ENCODE data around the gene SFXN1. TPM values are rescaled to one million over a fixed set of nuclear protein-coding genes. Genes with fewer than 3 reads are reported as not detected.
A peak's percentile ranks its signal among the peaks of the same experiment; 100 is the strongest.
"Not testable (repeated sequence)": the region's sequence is repeated elsewhere in the genome, so short reads cannot be mapped to it uniquely, and the experiment has no call there.

The SFXN1 gene
- total RNA-seq, 2 experiments from 2014 or later: 476 to 491 TPM

DNA sequence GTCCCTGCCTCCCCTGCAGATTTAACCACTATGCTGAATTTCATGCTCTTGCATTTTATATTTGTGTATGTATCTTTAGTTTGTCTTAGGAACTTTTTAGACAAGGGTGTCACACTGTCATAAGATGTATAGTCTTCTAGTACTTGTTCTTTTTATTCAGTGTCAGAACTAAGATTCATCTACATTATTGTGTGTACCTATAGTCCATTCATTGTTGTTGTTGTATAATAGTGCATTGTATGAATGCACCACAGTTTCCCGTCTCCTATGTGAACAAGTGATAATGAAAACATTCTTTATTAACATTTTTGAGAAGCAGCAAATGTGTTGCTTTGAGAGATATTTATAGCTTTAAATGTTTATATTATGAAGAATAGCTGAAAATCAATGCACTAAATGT is 45.9 kb downstream of the SFXN1 start:
- Mint-ChIP-seq H3K27me3 (no peaks in the 10 kb centered on the region), H3K4me1 (ENCODE audit: low read depth) (peaks cover 63% of the 10 kb centered on the region), H3K9me3 (peaks cover 5% of the 10 kb centered on the region), H3K36me3 (ENCODE audit: low read depth) (peaks cover 83% of the 10 kb centered on the region), H3K27ac (peak overlapping the region; percentile 90), H3K4me3 (peak overlapping the region; percentile 86)
- DNase-seq: no peak
- ChIA-PET POLR2A (interaction anchor here (1.0 to 5.7 kb wide), 3 partner anchors 38 to 46 kb away, joined by 3 to 63 read pairs (median 17); partner anchors contain the start of gene SFXN1), CTCF (interaction anchor here (1.3 to 3.4 kb wide), 3 partner anchors 10 to 59 kb away, joined by 4 to 37 read pairs (median 23); no protein-coding TSS in a partner anchor)
- intact Hi-C loops (cut with micrococcal nuclease): loop anchor here (5.0 kb wide), 1 partner anchor 128 kb away; no protein-coding TSS in a partner anchor
- no peak for TF ChIP-seq CTCF (IDR thresholded peaks at IDR 0.05)
- no peak for ATAC-seq

- no peak for TF ChIP-seq CTCF (IDR thresholded peaks at IDR 0.05)
- Mint-ChIP-seq H3K27me3 (no peaks in the 10 kb centered on the region), H3K9me3 (no peaks in the 10 kb centered on the region), H3K27ac (peak overlapping the region; percentile 82), H3K36me3 (ENCODE audit: low read depth) (peaks cover 77% of the 10 kb centered on the region), H3K4me3 (peak overlapping the region; percentile 58), H3K4me1 (ENCODE audit: low read depth) (peaks cover 61% of the 10 kb centered on the region)
- CTCF ChIA-PET: interaction anchor here (1.0 to 2.8 kb wide), 6 partner anchors 8 to 192 kb away, joined by 3 to 37 read pairs (median 6); partner anchors contain the start of gene DRD1
- intact Hi-C loops (cut with micrococcal nuclease): no loop called here
- POLR2A ChIA-PET: interaction anchor here (0.9 to 3.6 kb wide), 8 partner anchors 9 to 51 kb away, joined by 3 to 17 read pairs (median 4); no protein-coding TSS in a partner anchor
- DNase-seq: no peak
- no peak for ATAC-seq
Observed at GRCh38 chr5:175526691-175527090, 48.3 kb downstream of the SFXN1 start.

DNA sequence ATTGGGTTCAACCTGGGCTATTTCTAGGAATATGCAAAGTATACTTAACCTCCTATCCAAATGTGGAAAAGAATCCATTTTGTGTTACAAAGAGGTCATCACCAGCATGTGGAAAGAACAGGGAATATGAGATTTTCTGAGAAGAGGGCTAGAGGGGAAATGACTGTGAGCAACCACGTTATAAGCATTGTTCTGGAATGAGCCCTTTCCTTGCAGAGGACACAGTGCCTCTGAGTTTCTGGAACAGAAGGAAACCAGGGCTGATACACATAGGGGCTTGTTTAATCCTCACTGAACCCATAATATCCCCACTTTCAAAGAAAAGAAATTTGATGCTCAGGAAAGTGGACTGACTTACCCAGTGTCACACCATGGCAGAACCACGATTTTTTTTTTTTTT is 53.0 kb downstream of the SFXN1 start:
- DNase-seq (no peak), ATAC-seq (no peak)
- no peak overlapping the region for H3K4me3 Mint-ChIP-seq
- H3K27me3 Mint-ChIP-seq: no peaks in the 10 kb centered on the region
- H3K27ac Mint-ChIP-seq: peak overlapping the region; percentile 58
- ChIA-PET CTCF (interaction anchor here (0.6 to 6.4 kb wide), 9 partner anchors 10 to 197 kb away, joined by 3 to 119 read pairs (median 7); no protein-coding TSS in a partner anchor), POLR2A (interaction anchor here (0.8 to 2.3 kb wide), 7 partner anchors 9 to 197 kb away, joined by 3 to 10 read pairs (median 4); no protein-coding TSS in a partner anchor)
- peaks cover 67% of the 10 kb centered on the region for H3K4me1 Mint-ChIP-seq (ENCODE audit: low read depth)
- peaks cover 57% of the 10 kb centered on the region for H3K36me3 Mint-ChIP-seq (ENCODE audit: low read depth)
- no peaks in the 10 kb centered on the region for H3K9me3 Mint-ChIP-seq
- intact Hi-C loops (cut with micrococcal nuclease): no loop called here
- no peak for TF ChIP-seq CTCF (IDR thresholded peaks at IDR 0.05)

- DNase-seq: peak; percentile 90
- POLR2A ChIA-PET: interaction anchor here (0.8 to 1.9 kb wide), 9 partner anchors 9 to 344 kb away, joined by 3 to 5 read pairs (median 4); no protein-coding TSS in a partner anchor
- intact Hi-C loops (cut with micrococcal nuclease): loop anchor here (2.0 kb wide), 3 partner anchors 124 to 184 kb away; partner anchors contain the start of gene HRH2
- H3K27ac Mint-ChIP-seq: peak overlapping the region; percentile 67
- H3K4me3 Mint-ChIP-seq: peak overlapping the region; percentile 57
- H3K4me1 Mint-ChIP-seq (ENCODE audit: low read depth): peaks cover 59% of the 10 kb centered on the region
- H3K36me3 Mint-ChIP-seq (ENCODE audit: low read depth): peaks cover 36% of the 10 kb centered on the region
- CTCF ChIA-PET: interaction anchor here (0.6 to 6.4 kb wide), 70 partner anchors 8 to 821 kb away, joined by 3 to 119 read pairs (median 7); partner anchors contain the start of genes CPLX2, DRD1 and HRH2
- no peaks in the 10 kb centered on the region for H3K27me3 Mint-ChIP-seq
- ATAC-seq: peak; percentile 94
- TF ChIP-seq CTCF (IDR thresholded peaks at IDR 0.05): peak; percentile 100
- no peaks in the 10 kb centered on the region for H3K9me3 Mint-ChIP-seq
Observed at GRCh38 chr5:175534070-175534932, 55.9 kb downstream of the SFXN1 start.

DNA sequence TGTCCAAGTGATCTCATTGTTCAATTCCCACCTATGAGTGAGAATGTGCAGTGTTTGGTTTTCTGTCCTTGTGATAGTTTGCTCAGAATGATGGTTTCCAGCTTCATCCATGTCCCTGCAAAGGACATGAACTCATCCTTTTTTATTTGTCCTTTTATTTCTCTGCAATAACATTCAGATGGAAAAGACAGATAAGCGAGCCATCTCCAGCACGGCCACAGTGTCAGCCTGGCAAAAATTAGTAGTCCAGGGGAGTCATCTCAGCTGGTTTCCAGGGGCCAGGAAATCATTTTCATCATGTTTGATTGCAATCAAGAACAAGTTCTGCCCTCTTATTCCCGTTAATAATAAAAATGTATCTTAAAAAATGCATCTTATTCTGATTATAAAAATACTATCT is 57.0 kb downstream of the SFXN1 start:
- not testable (repeated sequence) for H3K27me3 Mint-ChIP-seq, DNase-seq, H3K9me3 Mint-ChIP-seq, H3K27ac Mint-ChIP-seq, ATAC-seq, H3K4me3 Mint-ChIP-seq
- ChIA-PET CTCF (interaction anchor here (1.4 to 6.4 kb wide), 24 partner anchors 10 to 336 kb away, joined by 3 to 119 read pairs (median 14); partner anchors contain the start of genes CPLX2 and HRH2), POLR2A (interaction anchor here (0.6 to 1.9 kb wide), 2 partner anchors 10 to 183 kb away, joined by 3 to 5 read pairs; no protein-coding TSS in a partner anchor)
- Mint-ChIP-seq H3K4me1 (ENCODE audit: low read depth) (peaks cover 49% of the 10 kb centered on the region), H3K36me3 (ENCODE audit: low read depth) (peaks cover 30% of the 10 kb centered on the region)
- intact Hi-C loops (cut with micrococcal nuclease): loop anchor here (2.0 kb wide), 3 partner anchors 123 to 183 kb away; partner anchors contain the start of gene HRH2

All from activated CD8-positive, alpha-beta T cell treated with anti-CD3 and anti-CD28 coated beads for 36 hours (primary cell).